Glutamatergic neuron (in vitro differentiated cells): ENCODE measurements around the gene AKT1S1. TPM values are rescaled to one million over a fixed set of nuclear protein-coding genes. Genes with fewer than 3 reads are reported as not detected.
A peak's percentile ranks its signal among the peaks of the same experiment; 100 is the strongest.

Source experiments
- DNase-seq: peaks from one replicate; pipeline ENCODE4 v3.0.0; 2022
- H3K27ac Mint-ChIP-seq: one replicate; pipeline ENCODE4 v1.8.0; 2020; ENCODE audit warnings: mild to moderate bottlenecking, mixed read lengths, inconsistent platforms; ENCODE audit not compliant: unreplicated experiment
- H3K27me3 Mint-ChIP-seq: one replicate; pipeline ENCODE4 v1.8.0; 2020; ENCODE audit warnings: mild to moderate bottlenecking, moderate library complexity, mixed read lengths, inconsistent platforms; ENCODE audit not compliant: unreplicated experiment
- H3K36me3 Mint-ChIP-seq: one replicate; pipeline ENCODE4 v1.8.0; 2020; ENCODE audit warnings: mild to moderate bottlenecking, mixed read lengths, inconsistent platforms; ENCODE audit not compliant: unreplicated experiment
- H3K4me1 Mint-ChIP-seq: one replicate; pipeline ENCODE4 v1.8.0; 2020; ENCODE audit warnings: mild to moderate bottlenecking, low read depth, mixed read lengths, inconsistent platforms; ENCODE audit not compliant: unreplicated experiment
- H3K4me3 Mint-ChIP-seq: one replicate; pipeline ENCODE4 v1.8.0; 2020; ENCODE audit warnings: mild to moderate bottlenecking, mixed read lengths, inconsistent platforms; ENCODE audit not compliant: unreplicated experiment
- H3K9me3 Mint-ChIP-seq: one replicate; pipeline ENCODE4 v1.8.0; 2020; ENCODE audit warnings: mild to moderate bottlenecking, moderate library complexity, mixed read lengths, inconsistent platforms; ENCODE audit not compliant: unreplicated experiment
- total RNA-seq: library from RNA; stranded (reverse); fragmentation: NEBNext Ultra II Directional; extraction: Animal tissue kit (Norgen Biotek cat#: 25700); gene quantifications from one replicate; pipeline ENCODE4 v1.2.1, GENCODE V29; 2021; ENCODE audit not compliant: unreplicated experiment
- TF ChIP-seq, protein P1 (sequence below): fragments of 200-600 bp; sonication (generic); IDR thresholded peaks from one replicate; pipeline ENCODE4 v1.5.0; 2021; ENCODE audit not compliant: partially characterized antibody, unreplicated experiment

Gene AKT1S1
- total RNA-seq, 1 donor from 2014 or later, result 23.7 TPM

- no peak overlapping the region for H3K4me3 Mint-ChIP-seq
- peaks cover 10% of the 10 kb centered on the region for H3K9me3 Mint-ChIP-seq
- H3K27me3 Mint-ChIP-seq, result peaks cover 12% of the 10 kb centered on the region
- peaks cover 6% of the 10 kb centered on the region for H3K36me3 Mint-ChIP-seq
- peak overlapping the region; percentile 85 for H3K27ac Mint-ChIP-seq
- DNase-seq, result no peak
- peaks cover 10% of the 10 kb centered on the region for H3K4me1 Mint-ChIP-seq
- TF ChIP-seq, protein P1, sequence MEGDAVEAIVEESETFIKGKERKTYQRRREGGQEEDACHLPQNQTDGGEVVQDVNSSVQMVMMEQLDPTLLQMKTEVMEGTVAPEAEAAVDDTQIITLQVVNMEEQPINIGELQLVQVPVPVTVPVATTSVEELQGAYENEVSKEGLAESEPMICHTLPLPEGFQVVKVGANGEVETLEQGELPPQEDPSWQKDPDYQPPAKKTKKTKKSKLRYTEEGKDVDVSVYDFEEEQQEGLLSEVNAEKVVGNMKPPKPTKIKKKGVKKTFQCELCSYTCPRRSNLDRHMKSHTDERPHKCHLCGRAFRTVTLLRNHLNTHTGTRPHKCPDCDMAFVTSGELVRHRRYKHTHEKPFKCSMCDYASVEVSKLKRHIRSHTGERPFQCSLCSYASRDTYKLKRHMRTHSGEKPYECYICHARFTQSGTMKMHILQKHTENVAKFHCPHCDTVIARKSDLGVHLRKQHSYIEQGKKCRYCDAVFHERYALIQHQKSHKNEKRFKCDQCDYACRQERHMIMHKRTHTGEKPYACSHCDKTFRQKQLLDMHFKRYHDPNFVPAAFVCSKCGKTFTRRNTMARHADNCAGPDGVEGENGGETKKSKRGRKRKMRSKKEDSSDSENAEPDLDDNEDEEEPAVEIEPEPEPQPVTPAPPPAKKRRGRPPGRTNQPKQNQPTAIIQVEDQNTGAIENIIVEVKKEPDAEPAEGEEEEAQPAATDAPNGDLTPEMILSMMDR, result no peak
Observed at GRCh38 chr19:49879243-49879963, 2.2 kb upstream of the AKT1S1 start.

- Mint-ChIP-seq H3K4me1 (peaks cover 10% of the 10 kb centered on the region), H3K27me3 (peaks cover 15% of the 10 kb centered on the region), H3K27ac (peak overlapping the region; percentile 85), H3K4me3 (no peak overlapping the region), H3K36me3 (peaks cover 6% of the 10 kb centered on the region), H3K9me3 (peaks cover 10% of the 10 kb centered on the region)
- TF ChIP-seq, protein P1, result no peak
- DNase-seq, result no peak
Observed at GRCh38 chr19:49878744-49879070, 1.6 kb upstream of the AKT1S1 start.

DNA sequence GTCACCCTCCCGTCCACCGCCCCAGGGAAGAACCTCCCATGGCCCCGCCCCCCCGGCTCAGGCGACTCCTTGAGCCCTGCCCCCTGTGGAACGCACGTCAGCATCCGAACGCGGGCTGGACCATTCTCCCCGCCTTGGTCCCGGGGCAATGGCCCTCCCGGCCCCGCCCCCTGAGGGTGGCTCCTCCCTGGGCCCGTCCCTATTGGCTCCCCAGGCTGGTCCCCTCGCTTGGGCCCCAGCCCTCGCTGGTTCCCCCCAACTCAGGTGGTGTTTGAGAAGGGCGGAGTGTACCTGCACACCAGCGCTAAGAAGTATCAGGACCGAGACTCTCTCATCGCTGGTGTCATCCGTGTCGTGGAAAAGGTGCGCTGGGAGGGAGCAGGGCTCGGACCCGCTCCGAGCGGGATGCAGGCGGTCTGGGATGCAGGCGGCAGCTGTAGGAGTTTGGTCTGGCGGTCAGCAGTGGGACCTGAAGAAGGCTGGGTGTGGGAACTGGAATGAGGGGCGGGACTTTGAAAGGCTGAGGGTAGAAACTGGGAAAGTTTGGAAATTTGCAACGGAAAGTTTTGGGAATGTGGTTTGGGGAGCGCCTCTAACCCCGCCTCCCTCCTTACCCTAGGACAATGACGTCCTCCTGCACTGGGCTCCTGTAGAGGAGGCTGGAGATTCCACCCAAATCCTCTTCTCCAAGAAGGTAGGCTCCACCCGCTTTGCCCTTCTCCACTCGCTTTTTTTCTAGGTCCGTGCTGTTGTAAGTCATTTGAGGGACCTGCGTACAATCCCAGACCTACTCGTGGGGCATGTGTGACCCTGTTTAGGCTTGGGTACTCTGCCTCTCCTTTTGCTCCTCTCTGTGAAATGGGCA is 956 bp upstream of the AKT1S1 start:
- Mint-ChIP-seq H3K4me3 (no peak overlapping the region), H3K27ac (peak overlapping the region; percentile 85), H3K27me3 (peaks cover 16% of the 10 kb centered on the region), H3K36me3 (peaks cover 1% of the 10 kb centered on the region), H3K9me3 (peaks cover 10% of the 10 kb centered on the region), H3K4me1 (peaks cover 10% of the 10 kb centered on the region)
- TF ChIP-seq, protein P1, result no peak
- DNase-seq, result peak; percentile 99

GRCh38 chr19:49876422-49877019 is 634 bp downstream of the AKT1S1 start:
- peak; percentile 97 for DNase-seq
- H3K4me1 Mint-ChIP-seq, result peaks cover 11% of the 10 kb centered on the region
- TF ChIP-seq, protein P1, result no peak
- H3K4me3 Mint-ChIP-seq, result no peak overlapping the region
- no peak overlapping the region for H3K27ac Mint-ChIP-seq
- H3K9me3 Mint-ChIP-seq, result peaks cover 14% of the 10 kb centered on the region
- peaks cover 18% of the 10 kb centered on the region for H3K27me3 Mint-ChIP-seq
- H3K36me3 Mint-ChIP-seq, result no peaks in the 10 kb centered on the region
